Measurements from ENCODE around the gene FBXO21. TPM values are rescaled to one million over a fixed set of nuclear protein-coding genes. Genes with fewer than 3 reads are reported as not detected.
A peak's percentile ranks its signal among the peaks of the same experiment; 100 is the strongest.

The FBXO21 gene
- total RNA-seq, 1 donor from 2014 or later, result 32.0 TPM

DNA sequence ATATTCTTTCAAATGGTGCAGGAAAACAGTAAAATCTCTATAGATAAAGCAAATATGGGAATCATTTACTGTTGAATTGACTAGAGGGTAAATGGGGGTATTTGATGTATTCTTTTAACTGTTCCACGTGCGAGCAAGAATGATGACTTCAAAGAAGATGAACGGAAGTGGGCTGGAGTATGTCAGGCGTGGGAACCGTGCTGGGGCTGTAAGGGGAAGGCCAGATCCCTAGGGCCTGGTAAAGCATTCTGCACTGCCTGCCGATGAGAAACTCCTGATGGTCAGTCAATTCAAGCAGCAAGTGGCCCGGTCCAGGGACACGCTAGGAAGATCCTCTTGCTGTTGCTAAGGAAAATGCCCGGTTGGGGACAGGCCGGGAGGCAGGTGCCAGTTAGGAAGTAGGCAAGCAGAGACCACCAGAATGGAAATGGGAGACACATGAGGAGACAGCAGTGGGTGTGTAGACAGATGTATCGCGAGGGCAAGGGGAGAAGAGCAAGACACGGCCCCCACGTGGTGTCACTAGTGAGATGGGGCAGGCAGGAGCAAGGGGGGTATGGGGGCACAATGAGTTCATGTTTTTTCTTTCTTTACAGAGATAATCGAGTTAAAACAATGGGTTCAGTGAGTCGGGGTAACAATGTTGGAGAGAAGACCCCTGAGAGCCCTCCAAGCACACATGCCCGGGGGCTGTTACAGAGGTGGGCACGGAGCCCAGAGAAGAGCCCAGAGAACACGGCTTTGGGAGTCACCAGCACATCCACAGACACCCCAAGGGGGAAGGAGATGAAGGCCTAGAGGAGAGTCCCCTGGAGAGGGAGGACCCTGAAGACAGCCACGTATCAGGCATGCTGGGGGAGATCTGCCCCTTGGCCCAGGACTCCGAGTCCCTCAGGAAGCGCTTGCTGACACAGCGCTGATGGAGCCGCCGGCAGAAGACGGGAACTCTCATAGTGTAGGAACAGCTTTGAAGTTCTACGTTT lies 37.2 kb downstream of the FBXO21 start:
- Mint-ChIP-seq H3K27ac (ENCODE audit: unreplicated experiment) (peak overlapping the region; percentile 85), H3K36me3 (ENCODE audit: low read depth, unreplicated experiment) (peaks cover 6% of the 10 kb centered on the region)
- no peaks in the 10 kb centered on the region for H3K4me1 ChIP-seq (ENCODE audit: insufficient read depth, low read length)

DNA sequence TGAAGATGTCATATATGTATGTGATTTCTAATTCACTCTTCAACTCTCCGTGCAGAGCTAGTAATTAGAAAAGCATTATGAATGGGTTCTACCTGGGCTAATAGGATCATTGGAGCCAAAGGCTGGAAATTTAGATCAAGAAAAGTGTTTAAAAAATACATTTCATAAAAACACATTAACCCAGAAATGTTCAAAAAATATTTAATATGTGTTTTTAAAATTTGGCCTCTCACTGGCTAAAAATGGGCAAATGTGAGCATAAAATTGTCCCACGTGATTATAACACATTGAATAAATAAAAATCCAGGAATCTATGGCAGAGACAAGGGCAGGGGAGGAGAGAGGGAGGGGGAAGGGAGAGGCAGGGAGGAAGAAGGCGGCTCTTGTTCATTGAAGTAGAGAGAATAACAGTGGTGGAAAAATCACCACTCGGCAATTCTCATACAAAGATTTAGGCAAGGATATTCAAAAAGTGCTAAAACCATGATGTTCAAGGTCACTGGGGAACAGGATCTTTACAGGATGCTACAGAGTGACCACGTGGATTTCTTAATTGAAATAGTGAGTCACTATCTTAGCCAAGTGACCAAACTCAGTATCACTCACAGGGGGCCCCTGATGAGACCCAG lies 38.8 kb downstream of the FBXO21 start:
- Histone ChIP-seq H3K9ac (ENCODE audit: low read length) (no peak overlapping the region), H3K4me2 (ENCODE audit: low read length) (no peak overlapping the region), H3K4me3 (ENCODE audit: insufficient read depth, low read depth, low read length) (no peak overlapping the region), H4K20me1 (ENCODE audit: insufficient read depth, low read length) (peaks cover 14% of the 10 kb centered on the region), H3K79me2 (ENCODE audit: insufficient read depth, low read length) (no peaks in the 10 kb centered on the region), H3K4me1 (ENCODE audit: insufficient read depth, low read length) (no peaks in the 10 kb centered on the region), H3K27ac (ENCODE audit: low read depth, low read length) (no peak overlapping the region), H3K27me3 (ENCODE audit: insufficient read depth, low read length) (no peaks in the 10 kb centered on the region), H2AFZ (ENCODE audit: low read depth, low read length) (no peak overlapping the region), H3K36me3 (ENCODE audit: insufficient read depth, low read length) (peaks cover 19% of the 10 kb centered on the region), H3K9me3 (ENCODE audit: insufficient read depth, low read depth, low read length) (no peaks in the 10 kb centered on the region)
- H3K27ac Mint-ChIP-seq (ENCODE audit: unreplicated experiment), result no peak overlapping the region
- no peak for TF ChIP-seq EZH2 (IDR thresholded peaks at IDR 0.05; ENCODE audit: insufficient read depth, low read length)
- TF ChIP-seq, protein P1, sequence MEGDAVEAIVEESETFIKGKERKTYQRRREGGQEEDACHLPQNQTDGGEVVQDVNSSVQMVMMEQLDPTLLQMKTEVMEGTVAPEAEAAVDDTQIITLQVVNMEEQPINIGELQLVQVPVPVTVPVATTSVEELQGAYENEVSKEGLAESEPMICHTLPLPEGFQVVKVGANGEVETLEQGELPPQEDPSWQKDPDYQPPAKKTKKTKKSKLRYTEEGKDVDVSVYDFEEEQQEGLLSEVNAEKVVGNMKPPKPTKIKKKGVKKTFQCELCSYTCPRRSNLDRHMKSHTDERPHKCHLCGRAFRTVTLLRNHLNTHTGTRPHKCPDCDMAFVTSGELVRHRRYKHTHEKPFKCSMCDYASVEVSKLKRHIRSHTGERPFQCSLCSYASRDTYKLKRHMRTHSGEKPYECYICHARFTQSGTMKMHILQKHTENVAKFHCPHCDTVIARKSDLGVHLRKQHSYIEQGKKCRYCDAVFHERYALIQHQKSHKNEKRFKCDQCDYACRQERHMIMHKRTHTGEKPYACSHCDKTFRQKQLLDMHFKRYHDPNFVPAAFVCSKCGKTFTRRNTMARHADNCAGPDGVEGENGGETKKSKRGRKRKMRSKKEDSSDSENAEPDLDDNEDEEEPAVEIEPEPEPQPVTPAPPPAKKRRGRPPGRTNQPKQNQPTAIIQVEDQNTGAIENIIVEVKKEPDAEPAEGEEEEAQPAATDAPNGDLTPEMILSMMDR (IDR thresholded peaks at IDR 0.05; ENCODE audit: insufficient read depth, low read depth, low read length), result no peak
- FAIRE-seq, result no peak
- H3K36me3 Mint-ChIP-seq (ENCODE audit: low read depth, unreplicated experiment), result peaks cover 3% of the 10 kb centered on the region
- H3K4me3 Mint-ChIP-seq (ENCODE audit: unreplicated experiment), result no peak overlapping the region
- DNase-seq (ENCODE audit: low read depth), result no peak
- H3K9me3 Mint-ChIP-seq (ENCODE audit: unreplicated experiment), result no peaks in the 10 kb centered on the region
- no peaks in the 10 kb centered on the region for H3K27me3 Mint-ChIP-seq (ENCODE audit: low read depth, unreplicated experiment)
- H3K4me1 Mint-ChIP-seq (ENCODE audit: low read depth, unreplicated experiment), result peaks cover 13% of the 10 kb centered on the region

More for the DNA sequence above, 37.2 kb downstream of the FBXO21 start:
- FAIRE-seq, result no peak
- H3K4me2 ChIP-seq (ENCODE audit: low read length), result no peak overlapping the region
- H3K9me3 ChIP-seq (ENCODE audit: insufficient read depth, low read depth, low read length), result no peaks in the 10 kb centered on the region
- H3K27ac ChIP-seq (ENCODE audit: low read depth, low read length), result no peak overlapping the region
- H3K4me3 Mint-ChIP-seq (ENCODE audit: unreplicated experiment), result no peak overlapping the region
- peaks cover 14% of the 10 kb centered on the region for H4K20me1 ChIP-seq (ENCODE audit: insufficient read depth, low read length)
- H3K9ac ChIP-seq (ENCODE audit: low read length), result no peak overlapping the region
- no peaks in the 10 kb centered on the region for H3K9me3 Mint-ChIP-seq (ENCODE audit: unreplicated experiment)
- peaks cover 23% of the 10 kb centered on the region for H3K36me3 ChIP-seq (ENCODE audit: insufficient read depth, low read length)
- H3K27me3 ChIP-seq (ENCODE audit: insufficient read depth, low read length), result no peaks in the 10 kb centered on the region
- H3K4me3 ChIP-seq (ENCODE audit: insufficient read depth, low read depth, low read length), result no peak overlapping the region
- no peaks in the 10 kb centered on the region for H3K27me3 Mint-ChIP-seq (ENCODE audit: low read depth, unreplicated experiment)
- TF ChIP-seq EZH2 (IDR thresholded peaks at IDR 0.05; ENCODE audit: insufficient read depth, low read length), result no peak
- TF ChIP-seq, protein P1 (IDR thresholded peaks at IDR 0.05; ENCODE audit: insufficient read depth, low read depth, low read length), result no peak
- no peaks in the 10 kb centered on the region for H3K79me2 ChIP-seq (ENCODE audit: insufficient read depth, low read length)
- H3K4me1 Mint-ChIP-seq (ENCODE audit: low read depth, unreplicated experiment), result peaks cover 8% of the 10 kb centered on the region
- DNase-seq (ENCODE audit: low read depth), result no peak
- H2AFZ ChIP-seq (ENCODE audit: low read depth, low read length), result no peak overlapping the region

Measured in astrocyte (in vitro differentiated cells and primary cell).